Measurements from ENCODE around the gene EEF1AKMT2.

Gene EEF1AKMT2

GRCh38 chr10:124719213-124719851, 72.4 kb downstream of the EEF1AKMT2 start:
- peak; percentile 73 for DNase-seq

GRCh38 chr10:124717911-124718741, 73.6 kb downstream of the EEF1AKMT2 start:
- DNase-seq: peak; percentile 78

- DNase-seq: no peak
These were observed 74.5 kb downstream of the EEF1AKMT2 start for GRCh38 chr10:124717041-124717757.

GRCh38 chr10:124716369-124716768, 75.3 kb downstream of the EEF1AKMT2 start:
- DNase-seq: no peak

GRCh38 chr10:124715439-124715838, 76.2 kb downstream of the EEF1AKMT2 start:
- no peak for DNase-seq

GRCh38 chr10:124713679-124714255, 77.9 kb downstream of the EEF1AKMT2 start:
- DNase-seq: no peak

GRCh38 chr10:124712704-124713407, 78.8 kb downstream of the EEF1AKMT2 start:
- DNase-seq: no peak

GRCh38 chr10:124711145-124711544, 80.5 kb downstream of the EEF1AKMT2 start:
- no peak for DNase-seq

- DNase-seq: no peak
These were observed 81.3 kb downstream of the EEF1AKMT2 start for GRCh38 chr10:124710266-124710881.

GRCh38 chr10:124709861-124710260, 81.8 kb downstream of the EEF1AKMT2 start:
- no peak for DNase-seq

- no peak for DNase-seq
These were observed 82.7 kb downstream of the EEF1AKMT2 start for GRCh38 chr10:124708922-124709520.

- DNase-seq: no peak
These were observed 83.4 kb downstream of the EEF1AKMT2 start for GRCh38 chr10:124708246-124708779.
